Gastrocnemius medialis (tissue), 4 donors: ENCODE results near the gene DENND4B. TPM values are rescaled to one million over a fixed set of nuclear protein-coding genes. Genes with fewer than 3 reads are reported as not detected.
"Not testable (repeated sequence)": the region's sequence is repeated elsewhere in the genome, so short reads cannot be mapped to it uniquely, and the experiment has no call there.

Experiments used
- ATAC-seq, 2 donors: fragments of 150-250 bp; one replicate each; pipeline ENCODE4 v1.9.1; 2016
- DNase-seq, 2 donors: peaks; one replicate each; pipeline ENCODE4 v3.0.0-alpha.2; 2019
- H3K27ac ChIP-seq, 4 donors: fragments of 200-600 bp; sonication (generic); 1 replicate in 1 of 4; 2 replicates in 3 of 4; pipeline ENCODE4 v1.5.1; 2016 to 2018; ENCODE audit warnings: mild to moderate bottlenecking in 2 of 4, moderate library complexity in 1 of 4
- H3K27me3 ChIP-seq, 3 donors: fragments of 200-600 bp; sonication (generic) in 2 of 3; 1 replicate in 1 of 3; 2 replicates in 2 of 3; pipeline versions ENCODE4 v1.5.1 to v1.6.0; 2016 to 2019; ENCODE audit warnings: mild to moderate bottlenecking in 1 of 3, moderate library complexity in 1 of 3
- H3K36me3 ChIP-seq, 2 donors: fragments of 200-600 bp; sonication (generic) in 1 of 2; one replicate each; pipeline ENCODE4 v1.5.1; 2017 to 2018
- H3K4me1 ChIP-seq, 2 donors: fragments of 200-600 bp; sonication (generic) in 1 of 2; one replicate each; pipeline ENCODE4 v1.5.1; 2016 to 2017; ENCODE audit warnings: mild to moderate bottlenecking in 2 of 2
- H3K4me3 ChIP-seq, 4 donors: fragments of 200-600 bp; sonication (generic) in 3 of 4; 1 replicate in 1 of 4; 2 replicates in 3 of 4; pipeline ENCODE4 v1.5.1; 2016 to 2019; ENCODE audit warnings: mild to moderate bottlenecking in 2 of 4
- H3K9me3 ChIP-seq, 3 donors: fragments of 200-600 bp; sonication (generic) in 2 of 3; 1 replicate in 1 of 3; 2 replicates in 2 of 3; pipeline ENCODE4 v1.5.1; 2016 to 2019
- POLR2A ChIP-seq, 2 donors: fragments of 450-650 bp; IDR thresholded peaks; one replicate each; pipeline ENCODE4 v1.6.1; 2017; ENCODE audit warnings: antibody characterized with exemption in 2 of 2, mild to moderate bottlenecking in 2 of 2, moderate library complexity in 2 of 2
- in situ Hi-C, 4 donors: fragments of 200-750 bp; cut with MboI; loops; one replicate each; pipeline versions ENCODE4 v1.15.0 to v1.8.0; 2017; ENCODE audit warnings: low sequenced_read_pairs in 4 of 4
- intact Hi-C: fragments of 100-400 bp; cut with DNase I; formaldehyde crosslinking; loops from one replicate; pipeline ENCODE4 v1.15.1; 2023; ENCODE audit warnings: low total_unique reads
- total RNA-seq, 4 donors: library from RNA; depleted of rRNA; stranded (reverse); fragments of >200 nt; gene quantifications; one replicate each; pipeline versions ENCODE4 v1.1.0 to v1.2.3, GENCODE V29; 2016
- TF ChIP-seq, protein P1 (sequence below), 5 experiments: fragments of 450-650 bp in 3 of 5; fragments of 200-600 bp in 2 of 5; sonication (generic) in 2 of 5; IDR thresholded peaks in 4 of 5; conservative IDR thresholded peaks in 1 of 5; 1 replicate in 4 of 5; 2 replicates in 1 of 5; pipeline ENCODE4 v1.5.1; 2016 to 2019; ENCODE audit warnings: antibody characterized with exemption in 5 of 5, mild to moderate bottlenecking in 3 of 5, moderate library complexity in 3 of 5

The DENND4B gene
- total RNA-seq, 4 donors from 2014 or later: 38.0 to 45.8 (median 40.1) TPM

DNA sequence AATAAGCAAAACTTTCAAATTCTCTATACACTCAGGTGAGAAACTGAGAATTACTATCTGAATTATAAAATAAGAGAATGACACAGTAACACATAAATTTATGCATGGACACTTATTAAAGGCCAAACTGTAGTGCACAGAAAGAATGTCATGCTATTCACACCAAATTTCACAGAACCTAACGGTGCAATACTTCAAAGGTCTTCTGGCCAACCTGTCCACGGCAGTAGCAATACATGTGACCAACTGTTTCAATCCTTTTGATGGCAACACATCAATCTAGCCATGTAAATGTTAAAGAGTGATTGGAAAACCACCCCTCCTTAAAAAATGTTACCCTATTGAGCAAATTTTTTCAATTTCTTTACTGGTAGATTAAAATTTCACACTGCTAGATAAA is 34.2 kb downstream of the DENND4B start:
- peaks cover 9 to 14% of the 10 kb centered on the region in 2 donors for H3K4me1 ChIP-seq
- no peak for ATAC-seq
- intact Hi-C loops: no loop called here
- TF ChIP-seq, protein P1, sequence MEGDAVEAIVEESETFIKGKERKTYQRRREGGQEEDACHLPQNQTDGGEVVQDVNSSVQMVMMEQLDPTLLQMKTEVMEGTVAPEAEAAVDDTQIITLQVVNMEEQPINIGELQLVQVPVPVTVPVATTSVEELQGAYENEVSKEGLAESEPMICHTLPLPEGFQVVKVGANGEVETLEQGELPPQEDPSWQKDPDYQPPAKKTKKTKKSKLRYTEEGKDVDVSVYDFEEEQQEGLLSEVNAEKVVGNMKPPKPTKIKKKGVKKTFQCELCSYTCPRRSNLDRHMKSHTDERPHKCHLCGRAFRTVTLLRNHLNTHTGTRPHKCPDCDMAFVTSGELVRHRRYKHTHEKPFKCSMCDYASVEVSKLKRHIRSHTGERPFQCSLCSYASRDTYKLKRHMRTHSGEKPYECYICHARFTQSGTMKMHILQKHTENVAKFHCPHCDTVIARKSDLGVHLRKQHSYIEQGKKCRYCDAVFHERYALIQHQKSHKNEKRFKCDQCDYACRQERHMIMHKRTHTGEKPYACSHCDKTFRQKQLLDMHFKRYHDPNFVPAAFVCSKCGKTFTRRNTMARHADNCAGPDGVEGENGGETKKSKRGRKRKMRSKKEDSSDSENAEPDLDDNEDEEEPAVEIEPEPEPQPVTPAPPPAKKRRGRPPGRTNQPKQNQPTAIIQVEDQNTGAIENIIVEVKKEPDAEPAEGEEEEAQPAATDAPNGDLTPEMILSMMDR (IDR thresholded peaks at IDR 0.05 in 4 of 5, conservative IDR thresholded peaks at IDR 0.05 in 1 of 5): no peak
- no peak for TF ChIP-seq POLR2A (IDR thresholded peaks at IDR 0.05)
- no peak overlapping the region for H3K4me3 ChIP-seq
- no peak for DNase-seq
- in situ Hi-C loops: loop anchor here in 3 of 4 donors (25.0 kb wide), 1 partner anchor 100 kb away; no protein-coding TSS in a partner anchor
- H3K27me3 ChIP-seq: no peaks in the 10 kb centered on the region
- no peak overlapping the region for H3K27ac ChIP-seq
- H3K36me3 ChIP-seq: no peaks in the 10 kb centered on the region
- H3K9me3 ChIP-seq: no peaks in the 10 kb centered on the region

- H3K27ac ChIP-seq, intact Hi-C loops, H3K4me3 ChIP-seq, ATAC-seq, H3K36me3 ChIP-seq, H3K27me3 ChIP-seq, DNase-seq, H3K9me3 ChIP-seq: not testable (repeated sequence)
- in situ Hi-C loops: loop anchor here in 3 of 4 donors (25.0 kb wide), 1 partner anchor 98 kb away; no protein-coding TSS in a partner anchor
- peaks cover 0 to 11% of the 10 kb centered on the region in 2 donors for H3K4me1 ChIP-seq
Measured at GRCh38 chr1:153910560-153910959, 36.0 kb downstream of the DENND4B start.

GRCh38 chr1:153908071-153908470 is 38.4 kb downstream of the DENND4B start:
- Histone ChIP-seq H3K4me1 (peaks cover 13 to 17% of the 10 kb centered on the region in 2 donors), H3K27me3 (no peaks in the 10 kb centered on the region), H3K27ac (no peak overlapping the region), H3K4me3 (no peak overlapping the region), H3K36me3 (no peaks in the 10 kb centered on the region), H3K9me3 (no peaks in the 10 kb centered on the region)
- no peak for ATAC-seq
- intact Hi-C loops (no loop called here), in situ Hi-C loops (loop anchor here in 3 of 4 donors (25.0 kb wide), 1 partner anchor 96 kb away; no protein-coding TSS in a partner anchor)
- DNase-seq: no peak
- TF ChIP-seq POLR2A (IDR thresholded peaks at IDR 0.05): no peak
- TF ChIP-seq, protein P1 (IDR thresholded peaks at IDR 0.05 in 4 of 5, conservative IDR thresholded peaks at IDR 0.05 in 1 of 5): no peak

DNA sequence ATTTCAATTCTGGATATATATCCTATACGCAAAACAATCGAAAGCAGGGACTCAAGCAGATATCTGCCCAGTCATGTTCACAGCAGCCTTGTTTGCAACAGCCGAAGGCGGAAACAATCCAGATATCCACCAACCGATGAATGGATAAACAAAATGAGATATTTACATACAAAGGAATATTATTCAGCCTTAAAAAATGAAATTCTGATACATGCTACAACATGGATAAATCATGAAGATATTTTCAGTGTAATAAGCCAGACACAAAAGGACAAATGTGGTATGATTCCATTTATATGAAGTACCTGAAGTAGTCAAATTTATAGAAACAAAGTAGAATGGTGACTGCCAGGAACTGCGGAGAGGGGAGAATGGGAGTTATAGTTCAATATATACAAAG is 39.4 kb downstream of the DENND4B start:
- H3K4me1 ChIP-seq: peaks cover 10 to 17% of the 10 kb centered on the region in 2 donors
- peak overlapping the region in 1 of 4 donors; percentile 80 for H3K27ac ChIP-seq
- TF ChIP-seq, protein P1 (IDR thresholded peaks at IDR 0.05 in 4 of 5, conservative IDR thresholded peaks at IDR 0.05 in 1 of 5): no peak
- TF ChIP-seq POLR2A (IDR thresholded peaks at IDR 0.05): no peak
- H3K4me3 ChIP-seq: no peak overlapping the region
- H3K9me3 ChIP-seq: no peaks in the 10 kb centered on the region
- no peaks in the 10 kb centered on the region for H3K27me3 ChIP-seq
- H3K36me3 ChIP-seq: no peaks in the 10 kb centered on the region
- no peak for DNase-seq
- in situ Hi-C loops (loop anchor here in 3 of 4 donors (25.0 kb wide), 1 partner anchor 95 kb away; no protein-coding TSS in a partner anchor), intact Hi-C loops (no loop called here)
- ATAC-seq: no peak

- TF ChIP-seq POLR2A (IDR thresholded peaks at IDR 0.05): no peak
- TF ChIP-seq, protein P1 (IDR thresholded peaks at IDR 0.05 in 4 of 5, conservative IDR thresholded peaks at IDR 0.05 in 1 of 5): no peak
- peaks cover 6 to 17% of the 10 kb centered on the region in 2 donors for H3K4me1 ChIP-seq
- no peaks in the 10 kb centered on the region for H3K9me3 ChIP-seq
- DNase-seq (no peak), ATAC-seq (no peak)
- no peak overlapping the region for H3K4me3 ChIP-seq
- intact Hi-C loops (no loop called here), in situ Hi-C loops (loop anchor here in 3 of 4 donors (25.0 kb wide), 1 partner anchor 94 kb away; no protein-coding TSS in a partner anchor)
- H3K27me3 ChIP-seq: no peaks in the 10 kb centered on the region
- no peaks in the 10 kb centered on the region for H3K36me3 ChIP-seq
- H3K27ac ChIP-seq: peak overlapping the region in 3 of 4 donors; percentile 62 to 80 (median 77)
Measured at GRCh38 chr1:153906396-153906795, 40.1 kb downstream of the DENND4B start.

- Histone ChIP-seq H3K4me1 (peaks cover 6 to 17% of the 10 kb centered on the region in 2 donors), H3K27ac (peak overlapping the region; percentile 62 to 80 (median 76))
- DNase-seq, intact Hi-C loops, H3K9me3 ChIP-seq, ATAC-seq, H3K4me3 ChIP-seq, H3K27me3 ChIP-seq, H3K36me3 ChIP-seq: not testable (repeated sequence)
- in situ Hi-C loops: loop anchor here in 3 of 4 donors (25.0 kb wide), 1 partner anchor 94 kb away; no protein-coding TSS in a partner anchor
Measured at GRCh38 chr1:153905908-153906307, 40.6 kb downstream of the DENND4B start.
